ENCODE data around the gene MRC1. TPM values are rescaled to one million over a fixed set of nuclear protein-coding genes. Genes with fewer than 3 reads are reported as not detected.
A peak's percentile ranks its signal among the peaks of the same experiment; 100 is the strongest.

The MRC1 gene
- total RNA-seq, 2 donors from 2014 or later: 0.05 to 0.14 TPM

DNA sequence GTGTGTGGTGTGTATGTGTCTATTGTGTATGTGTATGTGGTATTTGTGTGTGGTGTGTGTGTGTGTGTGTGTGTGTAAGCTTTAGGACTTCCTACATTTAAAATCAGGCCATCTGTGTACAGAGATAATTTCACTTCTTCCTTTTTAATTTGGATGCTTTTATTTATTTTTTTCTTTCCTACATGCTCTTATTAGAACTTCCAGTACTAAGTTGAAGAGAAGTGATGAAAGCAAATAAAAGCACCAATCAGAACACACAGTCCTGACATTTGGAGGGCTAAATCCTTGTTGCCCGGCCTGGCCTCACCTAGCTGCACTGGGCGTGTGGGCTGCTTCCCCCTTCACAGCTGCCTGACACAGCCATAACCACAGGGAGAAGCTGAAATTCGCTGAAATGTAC lies 3.8 kb upstream of the MRC1 start:
- no peak for DNase-seq
- peaks cover 19% of the 10 kb centered on the region for H3K4me1 Mint-ChIP-seq (ENCODE audit: low read depth)
- no peak overlapping the region for H3K4me3 Mint-ChIP-seq
- no peak overlapping the region for H3K27ac Mint-ChIP-seq
- H3K27me3 Mint-ChIP-seq (ENCODE audit: low read depth): peaks cover 13% of the 10 kb centered on the region
- ATAC-seq (replicated peaks in 1 of 2): no peak
- no peaks in the 10 kb centered on the region for H3K36me3 Mint-ChIP-seq (ENCODE audit: insufficient read depth in 2 of 2)
- H3K9me3 Mint-ChIP-seq: no peaks in the 10 kb centered on the region

DNA sequence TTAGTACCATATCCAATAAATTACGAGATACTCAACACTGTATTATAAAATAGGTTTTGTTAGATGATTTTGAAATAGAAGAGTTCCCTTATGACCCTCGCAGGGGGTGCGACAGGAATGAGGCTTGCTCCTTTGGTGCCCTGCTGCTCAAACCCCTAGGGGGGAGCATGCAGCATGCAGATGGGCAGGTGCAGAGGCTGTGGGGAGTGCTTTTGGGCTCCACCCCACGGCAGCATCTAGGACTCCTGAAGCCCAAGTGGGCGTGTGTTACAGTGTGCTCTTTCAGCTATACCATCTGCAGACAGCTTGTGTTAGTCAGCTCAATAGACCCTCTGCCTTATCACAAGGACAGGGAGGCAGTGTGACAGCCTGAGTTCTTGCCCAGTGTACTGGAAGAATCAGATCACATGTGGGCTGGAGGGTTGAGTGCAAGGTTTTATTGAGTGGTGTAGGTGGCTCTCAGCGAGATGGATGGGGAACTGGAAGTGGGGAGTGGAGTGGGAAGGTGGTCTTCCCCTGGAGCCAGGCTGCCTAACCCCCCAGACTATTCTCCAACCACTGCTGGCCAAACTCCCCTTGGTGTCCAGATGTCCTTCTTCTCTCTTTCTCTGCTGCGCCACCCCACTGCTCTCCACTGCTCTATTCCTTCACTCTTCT lies 3.1 kb upstream of the MRC1 start:
- Mint-ChIP-seq H3K27ac (no peak overlapping the region), H3K9me3 (no peaks in the 10 kb centered on the region), H3K4me3 (no peak overlapping the region), H3K27me3 (ENCODE audit: low read depth) (peaks cover 16% of the 10 kb centered on the region), H3K36me3 (ENCODE audit: insufficient read depth in 2 of 2) (no peaks in the 10 kb centered on the region), H3K4me1 (ENCODE audit: low read depth) (peaks cover 21% of the 10 kb centered on the region)
- ATAC-seq (replicated peaks in 1 of 2) (peak; percentile 69 to 92), DNase-seq (peak; percentile 17 to 40)

DNA sequence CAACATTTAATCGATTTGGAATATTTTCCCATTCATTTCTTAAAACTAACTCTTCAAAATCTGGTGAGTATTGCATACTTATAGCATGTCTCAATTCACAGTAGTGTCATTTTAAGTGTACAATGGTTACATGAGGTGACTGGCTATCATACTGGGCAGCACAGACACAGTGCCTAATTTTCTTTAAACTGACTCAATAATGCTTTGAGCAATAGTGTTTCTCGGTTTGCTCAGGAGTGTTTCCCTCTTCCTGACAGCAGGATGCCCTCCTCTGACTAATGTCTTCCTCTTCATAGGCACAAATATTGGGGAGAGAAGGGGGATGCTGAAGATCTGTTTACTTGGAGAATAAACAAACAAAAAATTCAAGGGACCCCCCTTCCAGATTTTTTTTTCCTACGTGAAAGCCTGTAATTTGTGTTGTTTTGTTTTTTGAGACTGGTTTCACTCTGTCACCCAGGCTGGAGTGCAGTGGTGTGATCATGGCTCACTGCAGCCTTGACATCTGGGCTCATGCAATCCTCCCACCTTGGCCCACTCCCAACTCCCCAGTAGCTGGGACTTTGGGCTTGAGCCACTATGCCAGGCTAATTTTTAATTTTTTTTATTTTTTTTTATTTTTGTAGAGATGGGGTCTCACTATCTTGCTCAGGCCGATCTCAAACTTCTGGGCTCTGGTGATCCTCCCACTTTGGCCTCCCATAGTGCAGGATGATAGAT lies 2.2 kb downstream of the MRC1 start:
- peaks cover 11% of the 10 kb centered on the region for H3K4me1 Mint-ChIP-seq (ENCODE audit: low read depth)
- no peaks in the 10 kb centered on the region for H3K9me3 Mint-ChIP-seq
- peaks cover 16% of the 10 kb centered on the region for H3K27me3 Mint-ChIP-seq (ENCODE audit: low read depth)
- no peak overlapping the region for H3K27ac Mint-ChIP-seq
- H3K36me3 Mint-ChIP-seq (ENCODE audit: insufficient read depth in 2 of 2): no peaks in the 10 kb centered on the region
- no peak for ATAC-seq (replicated peaks in 1 of 2)
- no peak for DNase-seq
- H3K4me3 Mint-ChIP-seq: no peak overlapping the region

DNA sequence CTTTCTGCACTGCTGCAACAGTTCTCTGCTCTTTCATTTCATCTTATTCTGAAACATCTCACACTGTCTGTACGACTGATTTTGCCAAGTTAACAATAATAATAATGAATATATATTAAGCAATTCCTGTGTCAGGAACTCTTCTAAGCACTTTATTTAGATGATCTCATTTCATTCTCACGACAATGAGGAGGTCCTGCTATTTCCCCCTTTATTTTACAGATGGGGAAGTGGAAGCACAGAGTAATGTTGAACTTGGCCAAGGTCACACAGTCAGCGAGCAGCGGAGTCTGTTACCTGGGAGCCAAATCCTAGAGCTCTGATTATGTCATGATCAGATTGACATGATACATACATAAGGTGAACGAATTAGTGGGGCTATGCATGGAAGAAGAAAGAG lies 5.8 kb downstream of the MRC1 start:
- Mint-ChIP-seq H3K4me3 (no peak overlapping the region), H3K36me3 (ENCODE audit: insufficient read depth in 2 of 2) (no peaks in the 10 kb centered on the region), H3K27ac (no peak overlapping the region), H3K4me1 (ENCODE audit: low read depth) (peaks cover 6% of the 10 kb centered on the region), H3K9me3 (peaks cover 0 to 4% of the 10 kb centered on the region in 2 donors), H3K27me3 (ENCODE audit: low read depth) (peaks cover 6% of the 10 kb centered on the region)
- ATAC-seq (replicated peaks in 1 of 2) (no peak), DNase-seq (no peak)

DNA sequence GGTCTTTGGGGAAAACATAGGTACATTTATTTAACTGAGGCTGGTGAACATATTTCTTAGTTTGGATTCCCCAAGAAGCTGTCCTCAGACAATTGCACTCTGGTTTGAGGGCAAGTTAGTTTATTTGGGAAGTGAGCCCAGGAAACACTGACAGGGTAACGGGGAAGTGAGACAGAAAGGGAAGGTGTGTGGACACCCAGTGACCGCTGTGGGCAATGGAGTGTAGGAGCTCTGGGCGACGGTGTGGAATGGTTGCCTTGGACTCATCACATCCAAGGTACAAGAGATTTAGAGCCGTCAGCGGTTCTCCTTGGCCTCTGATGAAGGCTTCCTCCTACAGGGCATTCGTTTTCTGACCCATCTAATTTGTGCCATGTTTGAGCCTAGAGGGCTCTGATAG lies 7.1 kb downstream of the MRC1 start:
- no peak for DNase-seq
- ATAC-seq (replicated peaks in 1 of 2): no peak
- H3K36me3 Mint-ChIP-seq (ENCODE audit: insufficient read depth in 2 of 2): no peaks in the 10 kb centered on the region
- H3K27me3 Mint-ChIP-seq (ENCODE audit: low read depth): no peaks in the 10 kb centered on the region
- peaks cover 0 to 4% of the 10 kb centered on the region in 2 donors for H3K9me3 Mint-ChIP-seq
- no peaks in the 10 kb centered on the region for H3K4me1 Mint-ChIP-seq (ENCODE audit: low read depth)
- no peak overlapping the region for H3K27ac Mint-ChIP-seq
- no peak overlapping the region for H3K4me3 Mint-ChIP-seq

DNA sequence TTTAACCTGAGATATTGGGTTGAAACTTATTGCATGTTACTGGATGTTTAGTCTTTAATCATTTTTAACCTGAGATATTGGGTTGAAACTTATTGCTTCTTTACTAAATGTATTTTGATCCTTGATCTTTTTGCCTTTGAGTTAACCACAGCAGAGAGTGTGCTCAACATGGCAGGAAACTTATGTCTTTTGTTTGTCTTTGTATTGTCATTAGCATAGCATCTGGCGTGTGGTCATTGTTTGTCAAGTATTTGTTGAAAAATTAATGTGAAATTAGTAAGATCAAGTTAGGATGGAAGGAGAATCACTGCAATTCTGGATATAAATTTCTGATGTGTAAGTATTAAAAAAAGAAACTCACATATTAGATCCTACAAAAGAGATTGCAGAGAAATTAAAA lies 8.2 kb downstream of the MRC1 start:
- H3K4me1 Mint-ChIP-seq (ENCODE audit: low read depth): no peaks in the 10 kb centered on the region
- no peaks in the 10 kb centered on the region for H3K27me3 Mint-ChIP-seq (ENCODE audit: low read depth)
- H3K4me3 Mint-ChIP-seq: no peak overlapping the region
- ATAC-seq (replicated peaks in 1 of 2) (no peak), DNase-seq (no peak)
- no peaks in the 10 kb centered on the region for H3K36me3 Mint-ChIP-seq (ENCODE audit: insufficient read depth in 2 of 2)
- peaks cover 0 to 4% of the 10 kb centered on the region in 2 donors for H3K9me3 Mint-ChIP-seq
- no peak overlapping the region for H3K27ac Mint-ChIP-seq

GRCh38 chr10:17817790-17818189 lies 8.6 kb downstream of the MRC1 start:
- H3K27me3 Mint-ChIP-seq (ENCODE audit: low read depth): no peaks in the 10 kb centered on the region
- H3K36me3 Mint-ChIP-seq (ENCODE audit: insufficient read depth in 2 of 2): no peaks in the 10 kb centered on the region
- no peak overlapping the region for H3K4me3 Mint-ChIP-seq
- H3K27ac Mint-ChIP-seq: no peak overlapping the region
- peaks cover 0 to 4% of the 10 kb centered on the region in 2 donors for H3K9me3 Mint-ChIP-seq
- no peak for ATAC-seq (replicated peaks in 1 of 2)
- no peak for DNase-seq
- no peaks in the 10 kb centered on the region for H3K4me1 Mint-ChIP-seq (ENCODE audit: low read depth)

- no peaks in the 10 kb centered on the region for H3K36me3 Mint-ChIP-seq (ENCODE audit: insufficient read depth in 2 of 2)
- no peaks in the 10 kb centered on the region for H3K4me1 Mint-ChIP-seq (ENCODE audit: low read depth)
- DNase-seq: no peak
- no peak overlapping the region for H3K27ac Mint-ChIP-seq
- peaks cover under 1% of the 10 kb centered on the region for H3K27me3 Mint-ChIP-seq (ENCODE audit: low read depth)
- ATAC-seq (replicated peaks in 1 of 2): no peak
- H3K9me3 Mint-ChIP-seq: peaks cover 0 to 4% of the 10 kb centered on the region in 2 donors
- H3K4me3 Mint-ChIP-seq: no peak overlapping the region
Observed at GRCh38 chr10:17819836-17820235, 10.7 kb downstream of the MRC1 start.

GRCh38 chr10:17820943-17821342 lies 11.8 kb downstream of the MRC1 start:
- peaks cover 0 to 4% of the 10 kb centered on the region in 2 donors for H3K9me3 Mint-ChIP-seq
- no peaks in the 10 kb centered on the region for H3K36me3 Mint-ChIP-seq (ENCODE audit: insufficient read depth in 2 of 2)
- peaks cover 7% of the 10 kb centered on the region for H3K27me3 Mint-ChIP-seq (ENCODE audit: low read depth)
- no peak for ATAC-seq (replicated peaks in 1 of 2)
- DNase-seq: no peak
- H3K4me3 Mint-ChIP-seq: no peak overlapping the region
- H3K4me1 Mint-ChIP-seq (ENCODE audit: low read depth): no peaks in the 10 kb centered on the region
- H3K27ac Mint-ChIP-seq: no peak overlapping the region

DNA sequence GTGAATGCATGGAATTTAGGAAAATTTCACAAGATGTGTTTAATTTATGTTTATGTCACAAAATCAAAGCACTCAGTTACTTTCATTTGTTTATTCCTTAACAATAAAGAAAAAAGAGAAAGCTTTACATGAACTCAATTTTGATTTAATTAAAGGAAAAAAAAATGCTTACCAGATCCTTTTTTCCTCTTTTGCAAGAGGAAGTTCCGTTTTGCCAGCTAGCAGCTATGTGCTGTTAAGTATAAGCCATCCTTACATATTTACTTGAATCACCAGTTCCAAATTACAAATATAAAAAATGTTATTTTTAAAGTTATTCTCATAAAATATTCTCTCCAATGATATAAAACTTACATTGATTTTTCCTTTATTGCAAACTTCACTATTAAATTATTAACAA lies 12.7 kb downstream of the MRC1 start:
- H3K27me3 Mint-ChIP-seq (ENCODE audit: low read depth): peaks cover 7% of the 10 kb centered on the region
- no peak overlapping the region for H3K4me3 Mint-ChIP-seq
- no peak for DNase-seq
- no peaks in the 10 kb centered on the region for H3K4me1 Mint-ChIP-seq (ENCODE audit: low read depth)
- H3K36me3 Mint-ChIP-seq (ENCODE audit: insufficient read depth in 2 of 2): no peaks in the 10 kb centered on the region
- no peak overlapping the region for H3K27ac Mint-ChIP-seq
- ATAC-seq (replicated peaks in 1 of 2): no peak
- H3K9me3 Mint-ChIP-seq: peaks cover 0 to 4% of the 10 kb centered on the region in 2 donors

DNA sequence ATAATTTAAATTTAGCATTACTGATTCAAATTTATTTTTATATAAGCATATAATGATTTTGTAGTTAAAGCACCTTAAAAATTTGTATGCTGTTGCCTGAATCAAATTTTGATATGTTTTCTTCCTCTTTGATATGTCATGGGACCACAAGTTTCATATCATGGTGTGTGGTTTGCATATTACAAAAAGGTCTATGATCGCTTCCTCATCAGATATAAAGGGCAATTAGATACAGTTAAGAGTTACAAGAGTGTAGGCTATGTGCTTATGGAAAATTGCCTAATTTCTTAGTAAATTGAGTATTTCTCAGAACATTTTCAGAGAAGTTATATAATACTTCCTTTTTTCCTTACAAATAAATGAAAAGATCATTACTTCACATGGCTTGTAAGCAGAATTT lies 22.2 kb downstream of the MRC1 start:
- Mint-ChIP-seq H3K36me3 (ENCODE audit: insufficient read depth in 2 of 2) (no peaks in the 10 kb centered on the region), H3K9me3 (no peaks in the 10 kb centered on the region), H3K27me3 (ENCODE audit: low read depth) (peaks cover 5% of the 10 kb centered on the region), H3K27ac (no peak overlapping the region), H3K4me3 (no peak overlapping the region), H3K4me1 (ENCODE audit: low read depth) (no peaks in the 10 kb centered on the region)
- ATAC-seq (replicated peaks in 1 of 2): no peak
- DNase-seq: no peak

- no peaks in the 10 kb centered on the region for H3K36me3 Mint-ChIP-seq (ENCODE audit: insufficient read depth in 2 of 2)
- ATAC-seq (replicated peaks in 1 of 2): no peak
- no peak overlapping the region for H3K27ac Mint-ChIP-seq
- no peak overlapping the region for H3K4me3 Mint-ChIP-seq
- no peaks in the 10 kb centered on the region for H3K4me1 Mint-ChIP-seq (ENCODE audit: low read depth)
- H3K9me3 Mint-ChIP-seq: no peaks in the 10 kb centered on the region
- H3K27me3 Mint-ChIP-seq (ENCODE audit: low read depth): peaks cover 7% of the 10 kb centered on the region
- no peak for DNase-seq
Observed at GRCh38 chr10:17831896-17832295, 22.7 kb downstream of the MRC1 start.

GRCh38 chr10:17833656-17834055 lies 24.5 kb downstream of the MRC1 start:
- H3K4me3 Mint-ChIP-seq: no peak overlapping the region
- DNase-seq: no peak
- no peak for ATAC-seq (replicated peaks in 1 of 2)
- no peaks in the 10 kb centered on the region for H3K4me1 Mint-ChIP-seq (ENCODE audit: low read depth)
- no peaks in the 10 kb centered on the region for H3K9me3 Mint-ChIP-seq
- H3K27ac Mint-ChIP-seq: no peak overlapping the region
- H3K36me3 Mint-ChIP-seq (ENCODE audit: insufficient read depth in 2 of 2): no peaks in the 10 kb centered on the region
- H3K27me3 Mint-ChIP-seq (ENCODE audit: low read depth): peaks cover 13% of the 10 kb centered on the region

GRCh38 chr10:17835688-17836087 lies 26.5 kb downstream of the MRC1 start:
- ATAC-seq (replicated peaks in 1 of 2) (no peak), DNase-seq (no peak)
- Mint-ChIP-seq H3K36me3 (ENCODE audit: insufficient read depth in 2 of 2) (no peaks in the 10 kb centered on the region), H3K9me3 (no peaks in the 10 kb centered on the region), H3K27ac (no peak overlapping the region), H3K4me1 (ENCODE audit: low read depth) (no peaks in the 10 kb centered on the region), H3K27me3 (ENCODE audit: low read depth) (peaks cover 13% of the 10 kb centered on the region), H3K4me3 (no peak overlapping the region)

Measured in activated T-cell treated with anti-CD3 and anti-CD28 coated beads, Interleukin-2, amount 50 U/mL, for 72 hours (primary cell).